CD4-positive, alpha-beta T cell treated with Interleukin-6 at 100 ng/mL for 8 hours (primary cell): ENCODE measurements around the gene NKIRAS2.

Experiments used
- DNase-seq: peaks from one replicate; pipeline ENCODE4 v3.0.0-alpha.2; 2020; ENCODE audit warnings: mixed read lengths, low spot score

NKIRAS2 gene

GRCh38 chr17:42019509-42020404, at the start of gene NKIRAS2:
TSS of gene NKIRAS2 (plus strand) at chr17:42020090. CDS start at chr17:42021578, 1,488 bp downstream.
- DNase-seq: peak; percentile 92

- DNase-seq: no peak
Measured at GRCh38 chr17:41970901-41971331, 49.0 kb upstream of the NKIRAS2 start.

- no peak for DNase-seq
Measured at GRCh38 chr17:41971721-41972523, 48.0 kb upstream of the NKIRAS2 start.

GRCh38 chr17:41972571-41973407, 47.1 kb upstream of the NKIRAS2 start:
- DNase-seq: no peak

- DNase-seq: no peak
Measured at GRCh38 chr17:41973408-41973811, 46.5 kb upstream of the NKIRAS2 start.

- DNase-seq: no peak
Measured at GRCh38 chr17:41974031-41974430, 45.9 kb upstream of the NKIRAS2 start.

- DNase-seq: no peak
Measured at GRCh38 chr17:41974658-41975057, 45.2 kb upstream of the NKIRAS2 start.

GRCh38 chr17:41975099-41976083, 44.5 kb upstream of the NKIRAS2 start:
- DNase-seq: no peak

GRCh38 chr17:41976142-41976768, 43.6 kb upstream of the NKIRAS2 start:
- DNase-seq: no peak

- DNase-seq: no peak
Measured at GRCh38 chr17:41977991-41978390, 41.9 kb upstream of the NKIRAS2 start.

- no peak for DNase-seq
Measured at GRCh38 chr17:41982026-41982760, 37.7 kb upstream of the NKIRAS2 start.

GRCh38 chr17:41984454-41984853, 35.4 kb upstream of the NKIRAS2 start:
- no peak for DNase-seq

- DNase-seq: no peak
Measured at GRCh38 chr17:41985919-41986318, 34.0 kb upstream of the NKIRAS2 start.

GRCh38 chr17:41986634-41987033, 33.3 kb upstream of the NKIRAS2 start:
- no peak for DNase-seq

- DNase-seq: no peak
Measured at GRCh38 chr17:41987642-41988041, 32.2 kb upstream of the NKIRAS2 start.

GRCh38 chr17:41988418-41988817, 31.5 kb upstream of the NKIRAS2 start:
- DNase-seq: no peak

GRCh38 chr17:41989702-41990419, 30.0 kb upstream of the NKIRAS2 start:
- DNase-seq: no peak

- DNase-seq: no peak
Measured at GRCh38 chr17:41992576-41992975, 27.3 kb upstream of the NKIRAS2 start.

- DNase-seq: no peak
Measured at GRCh38 chr17:41996855-41997164, 23.1 kb upstream of the NKIRAS2 start.
